Measurements from ENCODE around the gene ASPHD2. TPM values are rescaled to one million over a fixed set of nuclear protein-coding genes. Genes with fewer than 3 reads are reported as not detected.

ASPHD2 gene
- polyA plus RNA-seq (2011; rRNA removed) (2.3 and 2.5 TPM in 2 replicates), polyA minus RNA-seq (2011; rRNA and poly(A)+ RNA removed) (2.2 and 2.7 TPM in 2 replicates)

DNA sequence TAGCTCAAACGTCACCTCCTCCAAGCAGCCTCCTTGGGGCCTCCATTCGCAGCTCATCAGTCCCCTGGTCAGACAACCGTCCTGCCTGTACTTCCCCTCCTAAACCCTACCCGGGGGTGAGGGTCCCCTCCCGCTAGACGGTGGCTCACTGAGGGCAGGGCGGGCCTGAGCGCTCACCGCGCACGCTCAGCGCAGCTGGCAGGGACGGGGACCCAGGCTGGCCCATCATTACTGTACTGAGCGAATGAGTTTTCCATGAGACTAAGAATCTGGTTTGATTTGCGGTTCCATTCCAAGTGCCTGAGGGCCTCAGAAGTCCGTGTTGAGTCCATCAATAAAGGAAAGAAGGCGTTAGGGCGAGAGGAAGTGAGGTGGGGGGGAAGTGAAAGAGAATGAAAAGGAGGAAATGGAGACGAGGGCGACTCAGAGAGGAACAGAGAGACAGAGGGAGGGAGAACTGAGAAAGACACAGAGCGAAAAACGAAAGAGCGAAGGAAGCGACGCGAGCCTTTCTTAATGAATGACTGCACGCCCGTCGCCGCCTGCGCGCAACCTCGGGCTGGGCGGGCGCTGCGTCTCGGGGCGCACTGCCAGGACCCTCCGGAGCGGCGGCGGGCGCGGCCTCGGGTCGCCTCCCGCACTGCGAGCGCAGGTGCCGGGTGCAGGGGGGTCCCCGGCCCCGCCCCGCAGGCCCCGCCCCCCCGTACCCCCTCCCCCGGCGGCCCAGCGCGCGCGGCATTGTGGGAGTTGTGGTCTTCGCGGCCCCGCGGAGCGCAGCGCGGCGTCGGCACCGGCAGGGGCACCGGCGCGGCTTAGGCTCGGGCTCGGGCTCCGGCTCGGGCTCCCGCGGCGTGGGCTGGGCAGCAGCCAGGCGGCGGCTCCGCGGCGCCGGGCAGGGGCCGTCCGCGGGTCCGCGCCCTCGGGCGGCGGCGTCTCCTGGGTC, at the start of gene ASPHD2:
Gene ASPHD2 (plus strand): TSS at position 746 of the 943 bp plus-strand sequence. CDS start 4,356 bp downstream, outside the sequence.
- DNase-seq (ENCODE audit: low read depth) = no peak
- POLR2A ChIA-PET = no interaction called here
- Histone ChIP-seq H3K4me3 (ENCODE audit: low read depth, low read length) (peak within 1 kb of the TSS; percentile 44), H3K36me3 (ENCODE audit: control insufficient read depth, insufficient read depth, low read length) (no peaks in the 10 kb centered on the region), H3K27me3 (ENCODE audit: control insufficient read depth, insufficient read depth, low read length) (peaks cover 3% of the 10 kb centered on the region; the same call in 1 of the 2 replicates)
- CTCF ChIA-PET = interaction anchor here (3.7 kb wide), 1 partner anchor 32 kb away, joined by 23 read pairs; no protein-coding TSS in a partner anchor
- no peak for TF ChIP-seq CTCF (IDR thresholded peaks at IDR 0.05; ENCODE audit: insufficient read depth, low read depth, low read length)

DNA sequence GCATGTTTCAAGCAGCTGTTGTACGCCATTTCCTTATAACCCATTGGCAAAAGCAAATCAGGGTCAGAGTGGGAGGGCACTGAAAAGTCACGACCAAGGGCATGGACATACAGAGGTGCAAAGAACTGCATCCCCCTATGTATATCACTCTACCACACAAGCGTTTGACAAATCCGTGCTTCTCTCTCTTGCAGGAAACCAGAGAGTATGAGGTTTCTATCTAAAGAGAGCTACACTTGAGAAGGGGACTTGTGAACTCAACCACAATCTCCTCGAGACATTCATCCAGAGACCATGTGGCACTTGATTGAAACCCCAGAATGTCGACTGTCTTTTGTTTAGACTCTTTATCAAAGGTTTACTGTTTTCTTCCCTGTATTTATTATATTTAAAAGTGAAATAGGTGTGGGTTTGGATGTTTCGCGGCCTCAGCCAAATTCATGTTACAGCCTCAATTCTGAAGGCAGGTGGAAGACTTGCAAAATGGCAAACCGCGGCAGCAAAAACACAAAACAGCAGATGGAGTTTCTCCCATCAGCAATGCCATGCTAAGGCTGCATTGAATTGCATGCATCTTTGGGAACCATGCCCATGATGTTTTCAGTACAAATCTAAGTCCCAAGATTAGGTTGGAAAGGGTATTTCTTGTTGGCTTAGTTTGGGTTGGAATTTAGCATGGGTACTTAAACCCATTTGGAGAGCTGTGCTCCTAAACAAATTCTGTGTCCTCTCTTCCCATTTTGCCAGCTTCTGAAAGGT, 48.8 kb upstream of the ASPHD2 start:
- DNase-seq (ENCODE audit: low read depth) = no peak
- ChIA-PET CTCF (interaction anchor here (0.9 to 2.4 kb wide), 3 partner anchors 11 to 16 kb away, joined by 3 to 14 read pairs (median 6); no protein-coding TSS in a partner anchor), POLR2A (no interaction called here)
- Histone ChIP-seq H3K27me3 (ENCODE audit: control insufficient read depth, insufficient read depth, low read length) (peaks cover 5% of the 10 kb centered on the region), H3K36me3 (ENCODE audit: control insufficient read depth, insufficient read depth, low read length) (no peaks in the 10 kb centered on the region), H3K4me3 (ENCODE audit: low read depth, low read length) (no peak overlapping the region)
- TF ChIP-seq CTCF (IDR thresholded peaks at IDR 0.05; ENCODE audit: insufficient read depth, low read depth, low read length) = no peak

- POLR2A ChIA-PET = no interaction called here
- CTCF ChIA-PET = interaction anchor here (0.6 to 3.9 kb wide), 5 partner anchors 13 to 78 kb away, joined by 3 to 49 read pairs (median 4); no protein-coding TSS in a partner anchor
- Histone ChIP-seq H3K4me3 (ENCODE audit: low read depth, low read length) (no peak overlapping the region), H3K27me3 (ENCODE audit: control insufficient read depth, insufficient read depth, low read length) (peaks cover 6% of the 10 kb centered on the region), H3K36me3 (ENCODE audit: control insufficient read depth, insufficient read depth, low read length) (no peaks in the 10 kb centered on the region)
- TF ChIP-seq CTCF (IDR thresholded peaks at IDR 0.05; ENCODE audit: insufficient read depth, low read depth, low read length) = no peak
- DNase-seq (ENCODE audit: low read depth) = no peak
Measured at GRCh38 chr22:26382782-26383181, 46.3 kb upstream of the ASPHD2 start.

DNA sequence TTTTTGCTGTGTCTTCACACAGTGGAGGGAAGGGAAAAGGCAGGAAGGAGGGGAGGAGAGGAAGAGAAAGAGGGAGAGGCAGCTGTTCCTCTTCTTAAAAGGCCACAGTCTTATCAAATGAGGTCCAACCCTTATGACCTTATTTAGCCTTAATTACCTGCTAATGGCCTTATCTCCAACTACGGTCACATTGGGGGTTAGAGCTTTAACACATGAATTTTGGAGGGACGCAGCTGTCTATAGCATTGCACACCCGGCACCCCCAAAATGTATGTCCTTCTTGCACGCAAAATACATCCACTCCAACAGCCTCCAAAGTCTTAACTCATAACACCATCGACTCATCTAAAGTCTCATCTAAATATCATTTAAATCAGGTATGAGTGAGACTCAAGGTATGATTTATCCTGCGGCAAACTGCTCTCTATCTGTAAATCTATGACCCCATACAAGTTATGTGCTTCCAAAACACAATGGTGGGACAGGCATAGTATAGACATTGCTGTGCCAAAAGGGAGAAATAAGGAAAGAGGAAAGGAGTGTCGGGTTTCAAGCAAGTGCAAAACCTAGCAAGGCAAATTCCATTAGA, 45.0 kb upstream of the ASPHD2 start:
- no peak for TF ChIP-seq CTCF (IDR thresholded peaks at IDR 0.05; ENCODE audit: insufficient read depth, low read depth, low read length)
- ChIA-PET CTCF (interaction anchor here (0.7 to 3.9 kb wide), 4 partner anchors 11 to 77 kb away, joined by 3 to 49 read pairs (median 6); no protein-coding TSS in a partner anchor), POLR2A (no interaction called here)
- DNase-seq (ENCODE audit: low read depth) = no peak
- Histone ChIP-seq H3K36me3 (ENCODE audit: control insufficient read depth, insufficient read depth, low read length) (no peaks in the 10 kb centered on the region), H3K4me3 (ENCODE audit: low read depth, low read length) (no peak overlapping the region), H3K27me3 (ENCODE audit: control insufficient read depth, insufficient read depth, low read length) (peaks cover 6% of the 10 kb centered on the region)

Data from BJ (cell line).